Keratinocyte (primary cell): Measurements from ENCODE around the gene FOS. TPM values are rescaled to one million over a fixed set of nuclear protein-coding genes. Genes with fewer than 3 reads are reported as not detected.

Experiments
- DNase-seq: peaks from one replicate; pipeline ENCODE4 v3.0.0-alpha.2; 2011; ENCODE audit warnings: low read depth, missing footprints, low spot score
- FAIRE-seq: peaks from 2 replicates; lab custom pipeline; 2011; peaks lifted over from hg19 to GRCh38; lab: Jason Lieb, UNC
- H2AFZ ChIP-seq: 2 replicates; pipeline ENCODE4 v1.6.0; 2012; ENCODE audit warnings: low read length, control low read depth, inconsistent platforms; ENCODE audit not compliant: control insufficient read depth
- H3K27ac ChIP-seq: 2 replicates; pipeline ENCODE4 v1.5.1; 2011; ENCODE audit warnings: low read length; ENCODE audit not compliant: control insufficient read depth, insufficient read depth
- H3K27me3 ChIP-seq: 3 replicates; pipeline ENCODE4 v1.6.0; 2011; ENCODE audit warnings: low read length; ENCODE audit not compliant: control insufficient read depth, insufficient read depth; ENCODE audit errors: extremely low read depth
- H3K36me3 ChIP-seq, 2 experiments: 2 replicates in 1 of 2; 3 replicates in 1 of 2; pipeline ENCODE4 v1.5.1; 2011; ENCODE audit warnings: low read length in 2 of 2, mild to moderate bottlenecking in 1 of 2; ENCODE audit not compliant: control insufficient read depth in 2 of 2, insufficient read depth in 2 of 2; ENCODE audit errors: extremely low read depth in 1 of 2
- H3K4me1 ChIP-seq: 3 replicates; pipeline ENCODE4 v1.5.1; 2011; ENCODE audit warnings: low read length; ENCODE audit not compliant: control insufficient read depth, insufficient read depth; ENCODE audit errors: extremely low read depth
- H3K4me2 ChIP-seq: 3 replicates; pipeline ENCODE4 v1.6.0; 2011; ENCODE audit warnings: low read depth, low read length; ENCODE audit not compliant: control insufficient read depth, insufficient read depth; ENCODE audit errors: extremely low read depth
- H3K4me3 ChIP-seq, 3 experiments: fragments of 200-600 bp in 1 of 3; sonication (generic) in 1 of 3; 2 replicates in 2 of 3; 3 replicates in 1 of 3; pipeline ENCODE4 v1.5.1; 2011 to 2016; ENCODE audit warnings: low read length in 3 of 3, mild to moderate bottlenecking in 3 of 3, control low read depth in 2 of 3, inconsistent platforms in 1 of 3, low read depth in 1 of 3, mixed read lengths in 1 of 3, mixed run types in 1 of 3, moderate library complexity in 1 of 3; ENCODE audit not compliant: control insufficient read depth in 2 of 3, insufficient read depth in 2 of 3; ENCODE audit errors: extremely low read depth in 1 of 3
- H3K79me2 ChIP-seq: 2 replicates; pipeline ENCODE4 v1.6.0; 2012; ENCODE audit warnings: low read length; ENCODE audit not compliant: control insufficient read depth, insufficient read depth
- H3K9ac ChIP-seq: 3 replicates; pipeline ENCODE4 v1.6.0; 2011; ENCODE audit warnings: low read length; ENCODE audit not compliant: control insufficient read depth, insufficient read depth; ENCODE audit errors: extremely low read depth
- H3K9me1 ChIP-seq: 3 replicates; pipeline ENCODE4 v1.6.0; 2011; ENCODE audit warnings: low read length; ENCODE audit not compliant: control insufficient read depth, insufficient read depth; ENCODE audit errors: extremely low read depth
- H3K9me3 ChIP-seq: 2 replicates; pipeline ENCODE4 v1.5.1; 2012; ENCODE audit warnings: low read depth, low read length; ENCODE audit not compliant: control insufficient read depth
- H4K20me1 ChIP-seq: 3 replicates; pipeline ENCODE4 v1.6.0; 2011; ENCODE audit warnings: low read length; ENCODE audit not compliant: control insufficient read depth, insufficient read depth; ENCODE audit errors: extremely low read depth
- CTCF ChIP-seq, 3 experiments: IDR thresholded peaks in 1 of 3; conservative IDR thresholded peaks in 1 of 3; optimal IDR thresholded peaks in 1 of 3; 2 replicates in 2 of 3; 3 replicates in 1 of 3; pipeline versions ENCODE3 to v1.5.1; 2011; ENCODE audit warnings: low read length in 3 of 3, mild to moderate bottlenecking in 3 of 3, moderate library complexity in 2 of 3, control low read depth in 1 of 3, inconsistent platforms in 1 of 3; ENCODE audit not compliant: insufficient read depth in 2 of 3; ENCODE audit errors: extremely low read depth in 1 of 3
- EZH2 ChIP-seq: IDR thresholded peaks from one replicate; pipeline ENCODE4 v1.6.1; 2012; ENCODE audit warnings: inconsistent platforms, mild to moderate bottlenecking, low read length, moderate library complexity
- dilution Hi-C: fragments of 300-500 bp; cut with MboI; formaldehyde crosslinking; loops from one replicate; pipeline ENCODE4 v1.7.0; 2020; ENCODE audit warnings: low sequenced_read_pairs; ENCODE audit not compliant: extremely low pct_ligation_motif_present
- polyA plus RNA-seq, 5 experiments: library from polyadenylated mRNA; depleted of rRNA in 3 of 5; stranded (reverse) in 3 of 5; stranded (forward) in 1 of 5; unstranded in 1 of 5; fragments of >200 nt; gene quantifications; 1 replicate in 1 of 5; 2 replicates in 3 of 5; 3 replicates in 1 of 5; pipeline versions ENCODE4 v1.2.1 to v1.2.3, GENCODE V29; 2011 to 2012; ENCODE audit warnings: missing spikeins in 2 of 5, low read depth in 1 of 5, low replicate concordance in 1 of 5

FOS gene
- polyA plus RNA-seq, 1 donor (not counting 4 experiments of a cell fraction or from before 2014, with no cell fraction given) = 121 TPM

GRCh38 chr14:75292886-75293285 lies 14.3 kb downstream of the FOS start:
- Histone ChIP-seq H3K27ac (no peak overlapping the region), H3K27me3 (no peaks in the 10 kb centered on the region), H3K9me1 (no peaks in the 10 kb centered on the region), H3K79me2 (no peaks in the 10 kb centered on the region), H2AFZ (no peak overlapping the region), H3K36me3 (no peaks in the 10 kb centered on the region), H3K9ac (no peak overlapping the region), H3K9me3 (no peaks in the 10 kb centered on the region), H3K4me2 (no peak overlapping the region), H3K4me1 (peaks cover 16% of the 10 kb centered on the region), H3K4me3 (no peak overlapping the region), H4K20me1 (no peaks in the 10 kb centered on the region)
- no peak for TF ChIP-seq CTCF (optimal IDR thresholded peaks at IDR 0.05 in 1 of 3, IDR thresholded peaks at IDR 0.05 in 1 of 3, conservative IDR thresholded peaks at IDR 0.05 in 1 of 3; ENCODE audit: extremely low read depth in 1 of 3, insufficient read depth in 2 of 3, low read length in 3 of 3)
- DNase-seq = no peak
- no peak for FAIRE-seq
- dilution Hi-C loops = no loop called here

GRCh38 chr14:75293920-75294648 lies 15.5 kb downstream of the FOS start:
- Histone ChIP-seq H2AFZ (peak overlapping the region; percentile 89), H3K9ac (peak overlapping the region; percentile 98), H4K20me1 (no peaks in the 10 kb centered on the region), H3K4me1 (peaks cover 24% of the 10 kb centered on the region), H3K4me3 (peak overlapping the region; percentile 60 to 84 (median 63)), H3K9me3 (no peaks in the 10 kb centered on the region), H3K27me3 (no peaks in the 10 kb centered on the region), H3K4me2 (peak overlapping the region; percentile 99), H3K27ac (peak overlapping the region; percentile 98), H3K9me1 (no peaks in the 10 kb centered on the region), H3K79me2 (no peaks in the 10 kb centered on the region), H3K36me3 (no peaks in the 10 kb centered on the region)
- dilution Hi-C loops = no loop called here
- DNase-seq (no peak), FAIRE-seq (no peak)
- TF ChIP-seq EZH2 (no peak), CTCF (optimal IDR thresholded peaks at IDR 0.05 in 1 of 3, IDR thresholded peaks at IDR 0.05 in 1 of 3, conservative IDR thresholded peaks at IDR 0.05 in 1 of 3; ENCODE audit: extremely low read depth in 1 of 3, insufficient read depth in 2 of 3, low read length in 3 of 3) (no peak)
